C4-2B (cell line): ENCODE results near the gene PDE6H.

Experiments
- H3K27ac ChIP-seq: fragments of 450-650 bp; 2 replicates; pipeline ENCODE4 v1.5.1; 2017
- ZFX ChIP-seq: fragments of 450-650 bp; IDR thresholded peaks from 2 replicates; pipeline ENCODE4 v1.6.1; 2017
- TF ChIP-seq, protein P1 (sequence below): fragments of 450-650 bp; conservative IDR thresholded peaks from 2 replicates; pipeline ENCODE4 v1.5.1; 2017; ENCODE audit warnings: mild to moderate bottlenecking

The PDE6H gene

DNA sequence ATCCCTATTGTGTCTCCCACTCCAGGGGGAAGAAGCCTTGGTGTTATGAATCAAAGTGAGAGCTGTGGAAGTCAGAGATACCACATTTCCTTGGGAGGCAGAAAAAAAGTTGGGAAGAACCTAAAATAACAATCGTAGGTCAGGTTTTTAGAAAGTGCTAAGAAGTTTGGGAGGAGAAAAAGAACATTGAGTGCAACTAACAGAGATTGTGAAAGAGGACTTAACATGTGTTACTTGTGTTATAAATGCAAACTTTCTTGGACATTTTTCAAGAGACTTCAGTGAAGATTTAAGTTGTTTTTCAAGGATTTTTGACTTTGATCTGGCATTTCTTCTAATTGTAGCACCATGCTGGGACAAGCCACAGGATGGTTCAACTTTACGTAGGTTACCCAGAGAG is 26.7 kb upstream of the PDE6H start:
- no peak for TF ChIP-seq ZFX
- TF ChIP-seq, protein P1, sequence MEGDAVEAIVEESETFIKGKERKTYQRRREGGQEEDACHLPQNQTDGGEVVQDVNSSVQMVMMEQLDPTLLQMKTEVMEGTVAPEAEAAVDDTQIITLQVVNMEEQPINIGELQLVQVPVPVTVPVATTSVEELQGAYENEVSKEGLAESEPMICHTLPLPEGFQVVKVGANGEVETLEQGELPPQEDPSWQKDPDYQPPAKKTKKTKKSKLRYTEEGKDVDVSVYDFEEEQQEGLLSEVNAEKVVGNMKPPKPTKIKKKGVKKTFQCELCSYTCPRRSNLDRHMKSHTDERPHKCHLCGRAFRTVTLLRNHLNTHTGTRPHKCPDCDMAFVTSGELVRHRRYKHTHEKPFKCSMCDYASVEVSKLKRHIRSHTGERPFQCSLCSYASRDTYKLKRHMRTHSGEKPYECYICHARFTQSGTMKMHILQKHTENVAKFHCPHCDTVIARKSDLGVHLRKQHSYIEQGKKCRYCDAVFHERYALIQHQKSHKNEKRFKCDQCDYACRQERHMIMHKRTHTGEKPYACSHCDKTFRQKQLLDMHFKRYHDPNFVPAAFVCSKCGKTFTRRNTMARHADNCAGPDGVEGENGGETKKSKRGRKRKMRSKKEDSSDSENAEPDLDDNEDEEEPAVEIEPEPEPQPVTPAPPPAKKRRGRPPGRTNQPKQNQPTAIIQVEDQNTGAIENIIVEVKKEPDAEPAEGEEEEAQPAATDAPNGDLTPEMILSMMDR, result no peak
- no peak overlapping the region for H3K27ac ChIP-seq

DNA sequence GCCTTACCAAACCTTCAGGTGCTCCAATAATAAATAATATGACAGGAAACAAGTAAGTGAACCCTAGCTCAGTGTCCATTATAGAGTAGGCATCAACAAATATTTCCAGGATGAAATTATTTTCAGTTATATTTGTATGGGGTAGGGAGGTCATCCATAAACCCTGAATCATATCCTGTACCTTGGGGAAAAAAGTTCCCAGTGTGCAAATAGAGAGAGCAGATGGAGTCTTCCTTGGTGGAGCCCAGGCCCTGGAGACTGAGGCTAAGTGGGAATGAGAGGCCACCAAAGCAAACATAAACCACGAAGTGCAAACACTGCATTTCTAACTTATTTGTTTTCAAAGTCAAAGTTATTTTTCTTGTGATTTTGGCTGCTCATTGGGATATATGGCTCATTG is 26.0 kb upstream of the PDE6H start:
- TF ChIP-seq ZFX, result no peak
- TF ChIP-seq, protein P1, result no peak
- H3K27ac ChIP-seq, result no peak overlapping the region

DNA sequence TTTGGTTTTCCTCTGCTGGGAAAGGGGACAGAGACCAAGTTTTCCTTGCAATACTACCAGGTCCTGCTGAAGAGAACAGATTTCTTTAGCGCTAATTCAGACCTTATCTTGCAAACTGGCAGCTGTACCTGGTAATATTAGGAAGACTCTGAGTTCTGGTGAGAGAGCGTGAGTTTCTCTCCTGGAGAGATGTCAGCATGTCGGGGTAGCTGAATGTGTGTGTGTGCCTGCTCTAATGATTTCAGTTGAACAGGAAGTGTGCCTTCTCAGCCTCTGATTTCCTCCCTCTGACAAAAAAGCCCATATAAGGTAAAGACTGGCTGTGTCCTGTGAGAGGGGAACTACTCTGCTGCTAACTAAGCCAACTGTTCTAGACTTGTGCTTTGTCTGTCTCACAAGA is 24.2 kb upstream of the PDE6H start:
- TF ChIP-seq ZFX, result no peak
- TF ChIP-seq, protein P1, result no peak

DNA sequence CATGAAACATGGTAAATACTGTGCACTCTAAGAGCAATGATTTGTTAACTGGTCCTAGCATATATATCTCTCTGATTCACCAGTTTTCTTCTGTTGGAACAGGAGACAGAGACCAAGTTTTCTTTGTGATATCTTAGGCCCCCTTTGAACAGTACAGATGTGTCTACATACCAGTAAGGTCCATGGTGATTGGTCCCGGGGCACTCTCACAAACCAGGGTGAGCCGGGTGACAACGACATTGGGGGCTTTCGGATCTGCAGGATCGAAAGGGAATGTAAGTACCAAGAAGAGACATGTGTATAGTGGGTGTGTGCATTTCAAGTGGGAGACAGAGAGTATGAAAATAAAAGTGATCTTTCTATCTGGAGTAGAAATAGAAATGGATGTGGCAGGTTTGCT is 23.2 kb upstream of the PDE6H start:
- TF ChIP-seq, protein P1, result no peak
- no peak for TF ChIP-seq ZFX
- H3K27ac ChIP-seq, result no peak overlapping the region

More for the DNA sequence above, 24.2 kb upstream of the PDE6H start:
- no peak overlapping the region for H3K27ac ChIP-seq

DNA sequence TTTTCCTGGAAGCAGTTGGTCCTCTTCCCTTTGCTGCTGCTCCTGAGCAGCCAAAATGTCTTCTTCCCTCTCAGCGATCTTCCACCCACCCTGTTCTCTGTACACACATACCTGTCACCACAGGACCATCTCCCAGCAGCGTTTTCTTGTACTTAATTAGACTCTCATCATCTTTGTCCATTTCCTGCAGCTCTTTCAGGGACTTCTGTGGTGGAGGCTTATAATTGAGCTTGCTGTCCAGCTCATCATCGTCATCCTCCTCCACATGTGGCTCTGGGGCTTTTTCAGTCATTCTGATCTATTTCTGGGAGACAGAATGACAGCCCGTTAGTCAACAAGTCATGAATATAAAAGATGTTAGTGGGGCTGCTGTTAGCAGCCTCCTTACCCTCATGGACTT is 22.4 kb upstream of the PDE6H start:
- no peak overlapping the region for H3K27ac ChIP-seq
- TF ChIP-seq, protein P1, result no peak
- TF ChIP-seq ZFX, result no peak

DNA sequence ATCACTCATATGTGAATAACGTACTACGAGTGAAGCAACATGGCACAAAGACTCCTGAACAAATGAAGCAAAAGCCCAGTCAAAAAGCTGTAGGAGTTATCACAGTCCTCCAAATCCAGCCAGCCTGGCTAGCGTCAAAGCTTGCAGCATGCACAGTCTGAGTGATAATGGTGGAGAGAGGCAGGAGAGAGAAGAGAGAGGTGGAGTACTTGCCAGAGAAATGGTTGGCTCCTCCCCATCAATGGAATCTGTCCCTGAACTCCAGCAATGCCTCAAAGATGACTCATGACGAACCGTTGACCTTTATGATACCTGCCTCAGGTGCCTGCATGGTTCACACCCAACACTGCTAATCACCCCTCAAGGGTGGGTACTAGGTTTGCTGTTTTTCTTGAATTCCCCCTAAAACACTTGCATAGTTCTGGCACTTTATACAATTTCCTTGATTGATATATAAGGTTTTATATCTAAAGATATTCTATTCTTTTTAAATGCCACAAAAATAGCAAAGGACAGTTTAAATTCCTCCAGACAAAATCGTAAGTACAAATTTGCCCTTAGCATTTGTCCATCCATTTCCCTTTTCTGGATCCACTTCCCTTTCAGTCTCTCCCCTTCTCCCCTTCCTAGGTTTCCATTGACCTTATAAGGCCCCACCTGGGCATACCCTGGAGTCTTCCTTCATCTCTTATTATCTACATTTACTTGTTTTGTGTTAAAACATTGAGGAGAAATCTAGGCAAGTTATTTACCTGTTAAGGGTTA is 21.7 kb upstream of the PDE6H start:
- no peak overlapping the region for H3K27ac ChIP-seq
- TF ChIP-seq, protein P1, result no peak
- no peak for TF ChIP-seq ZFX

DNA sequence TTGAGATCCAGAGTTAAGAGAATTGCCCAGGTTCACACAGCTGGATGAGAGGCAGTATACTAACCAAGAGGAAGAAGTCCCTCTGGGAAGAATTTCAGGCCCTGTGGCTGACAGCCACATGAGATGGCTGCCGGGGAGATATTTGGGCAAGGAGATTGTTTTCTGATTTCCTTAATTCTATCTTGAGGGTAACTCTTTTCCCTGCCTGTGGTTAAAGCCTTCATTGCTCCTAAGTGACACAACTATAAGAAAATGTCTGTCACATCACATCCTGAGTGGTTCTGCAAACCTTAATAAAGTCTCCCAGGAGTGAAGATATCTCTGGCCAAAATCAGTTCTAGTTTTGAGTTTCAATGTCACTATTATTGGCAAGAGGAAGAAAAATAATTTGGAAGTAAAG is 21.0 kb upstream of the PDE6H start:
- H3K27ac ChIP-seq, result no peak overlapping the region
- no peak for TF ChIP-seq ZFX
- TF ChIP-seq, protein P1, result no peak
